ENCODE measurements around the gene CD8B2.
"Not testable (repeated sequence)": the region's sequence is repeated elsewhere in the genome, so short reads cannot be mapped to it uniquely, and the experiment has no call there.

The CD8B2 gene

GRCh38 chr2:106553321-106553720 lies 66.2 kb downstream of the CD8B2 start:
- TF ChIP-seq CTCF (IDR thresholded peaks at IDR 0.05; ENCODE audit: low read depth, low read length): no peak
- no peak for DNase-seq (ENCODE audit: low read depth, low spot score)
- in situ Hi-C loops (cut with HindIII; ENCODE audit: low sequenced_read_pairs): no loop called here
- no peak overlapping the region for H3K4me3 ChIP-seq (ENCODE audit: low read depth, low read length)

GRCh38 chr2:106554411-106554810 lies 67.2 kb downstream of the CD8B2 start:
- TF ChIP-seq CTCF (IDR thresholded peaks at IDR 0.05; ENCODE audit: low read depth, low read length): no peak
- no peak overlapping the region for H3K4me3 ChIP-seq (ENCODE audit: low read depth, low read length)
- in situ Hi-C loops (cut with HindIII; ENCODE audit: low sequenced_read_pairs): no loop called here
- no peak for DNase-seq (ENCODE audit: low read depth, low spot score)

- no peak for DNase-seq (ENCODE audit: low read depth, low spot score)
- in situ Hi-C loops (cut with HindIII; ENCODE audit: low sequenced_read_pairs): no loop called here
- no peak overlapping the region for H3K4me3 ChIP-seq (ENCODE audit: low read depth, low read length)
- no peak for TF ChIP-seq CTCF (IDR thresholded peaks at IDR 0.05; ENCODE audit: low read depth, low read length)
Observed at GRCh38 chr2:106555053-106555452, 67.9 kb downstream of the CD8B2 start.

GRCh38 chr2:106559786-106560185 lies 72.6 kb downstream of the CD8B2 start:
- H3K4me3 ChIP-seq (ENCODE audit: low read depth, low read length); DNase-seq (ENCODE audit: low read depth, low spot score); in situ Hi-C loops (cut with HindIII; ENCODE audit: low sequenced_read_pairs): not testable (repeated sequence)

GRCh38 chr2:106560773-106561172 lies 73.6 kb downstream of the CD8B2 start:
- in situ Hi-C loops (cut with HindIII; ENCODE audit: low sequenced_read_pairs): no loop called here
- no peak for TF ChIP-seq CTCF (IDR thresholded peaks at IDR 0.05; ENCODE audit: low read depth, low read length)
- no peak overlapping the region for H3K4me3 ChIP-seq (ENCODE audit: low read depth, low read length)
- no peak for DNase-seq (ENCODE audit: low read depth, low spot score)

- no peak for TF ChIP-seq CTCF (IDR thresholded peaks at IDR 0.05; ENCODE audit: low read depth, low read length)
- H3K4me3 ChIP-seq (ENCODE audit: low read depth, low read length): no peak overlapping the region
- in situ Hi-C loops (cut with HindIII; ENCODE audit: low sequenced_read_pairs): no loop called here
- DNase-seq (ENCODE audit: low read depth, low spot score): no peak
Observed at GRCh38 chr2:106561356-106561755, 74.2 kb downstream of the CD8B2 start.

- in situ Hi-C loops (cut with HindIII; ENCODE audit: low sequenced_read_pairs): no loop called here
- TF ChIP-seq CTCF (IDR thresholded peaks at IDR 0.05; ENCODE audit: low read depth, low read length): no peak
- DNase-seq (ENCODE audit: low read depth, low spot score): no peak
- H3K4me3 ChIP-seq (ENCODE audit: low read depth, low read length): no peak overlapping the region
Observed at GRCh38 chr2:106561803-106562202, 74.6 kb downstream of the CD8B2 start.
